Measurements from ENCODE around the gene ANTXRL. TPM values are rescaled to one million over a fixed set of nuclear protein-coding genes. Genes with fewer than 3 reads are reported as not detected.
"Not testable (repeated sequence)": the region's sequence is repeated elsewhere in the genome, so short reads cannot be mapped to it uniquely, and the experiment has no call there.

ANTXRL gene
- total RNA-seq, 2 experiments from 2014 or later: not detected

DNA sequence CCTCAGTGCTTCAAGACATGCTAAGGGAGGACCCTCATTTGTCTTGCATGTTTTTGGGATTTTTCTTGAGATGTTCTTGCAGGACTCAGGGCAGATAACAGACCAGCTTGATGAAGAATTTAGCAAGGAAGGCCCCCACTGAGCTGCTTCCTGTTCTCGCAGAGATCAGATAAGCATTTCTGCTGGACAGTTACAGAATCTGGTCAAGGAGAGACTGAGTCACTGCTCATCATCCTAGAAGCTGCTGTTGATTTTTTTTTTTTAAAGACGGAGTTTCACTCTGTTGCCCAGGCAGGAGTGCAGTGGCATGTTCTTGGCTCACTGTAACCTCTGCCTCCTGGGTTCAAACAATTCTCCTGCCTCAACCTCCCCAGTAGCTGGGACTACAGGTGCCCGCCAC, 87.6 kb downstream of the ANTXRL start:
- H3K9me3 ChIP-seq (ENCODE audit: control insufficient read depth in 1 of 2, insufficient read depth in 1 of 2, low read length in 2 of 2); POLR2A ChIA-PET; intact Hi-C loops (cut with DNase I, micrococcal nuclease); H3K4me1 ChIP-seq (ENCODE audit: insufficient read depth, low read length); H3K27ac ChIP-seq (ENCODE audit: low read depth in 1 of 2, low read length in 2 of 2); H3K4me1 Mint-ChIP-seq (ENCODE audit: low read depth); H3K36me3 Mint-ChIP-seq (ENCODE audit: low read depth); H3K4me3 Mint-ChIP-seq; DNase-seq; H3K9me3 Mint-ChIP-seq; H3K27me3 Mint-ChIP-seq; ATAC-seq (ENCODE audit: poor library complexity); H3K4me3 ChIP-seq (ENCODE audit: low read length); H3K27ac Mint-ChIP-seq; CTCF ChIA-PET; H3K36me3 ChIP-seq (ENCODE audit: insufficient read depth, low read length); H3K27me3 ChIP-seq (ENCODE audit: control insufficient read depth in 1 of 2, insufficient read depth in 2 of 2, low read length in 2 of 2): not testable (repeated sequence)

DNA sequence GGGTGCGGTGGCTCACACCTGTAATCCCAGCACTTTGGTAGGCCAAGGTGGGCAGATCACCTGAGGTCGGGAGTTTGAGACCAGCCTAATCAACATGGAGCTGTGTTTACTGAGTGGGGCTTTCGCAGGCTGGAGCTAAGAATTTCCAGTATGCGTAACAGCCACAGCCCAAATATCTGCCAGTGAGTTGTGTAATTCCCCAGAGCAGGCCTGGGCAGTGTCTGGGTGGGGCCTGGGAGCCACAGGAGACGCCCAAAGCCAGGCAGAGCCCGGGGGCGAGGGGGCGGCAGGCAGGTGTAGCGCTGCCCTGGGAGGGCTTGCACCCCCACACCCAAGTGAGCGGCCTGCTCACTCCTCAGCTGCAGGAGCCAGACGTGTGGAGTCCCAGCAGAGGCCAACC, 88.6 kb downstream of the ANTXRL start, which contains the start of gene ANXA8L1:
ANXA8L1 (plus strand) TSS at position 371 of the 400 bp plus-strand sequence. CDS start 76 bp downstream, outside the sequence.
- H3K9me3 ChIP-seq (ENCODE audit: control insufficient read depth in 1 of 2, insufficient read depth in 1 of 2, low read length in 2 of 2); POLR2A ChIA-PET; intact Hi-C loops (cut with DNase I, micrococcal nuclease); H3K4me3 Mint-ChIP-seq; H3K27ac Mint-ChIP-seq; ATAC-seq (ENCODE audit: poor library complexity); H3K27ac ChIP-seq (ENCODE audit: low read depth in 1 of 2, low read length in 2 of 2); H3K4me1 ChIP-seq (ENCODE audit: insufficient read depth, low read length); H3K4me1 Mint-ChIP-seq (ENCODE audit: low read depth); H3K36me3 ChIP-seq (ENCODE audit: insufficient read depth, low read length); CTCF ChIA-PET; H3K36me3 Mint-ChIP-seq (ENCODE audit: low read depth); DNase-seq; H3K27me3 Mint-ChIP-seq; H3K9me3 Mint-ChIP-seq; H3K27me3 ChIP-seq (ENCODE audit: control insufficient read depth in 1 of 2, insufficient read depth in 2 of 2, low read length in 2 of 2); H3K4me3 ChIP-seq (ENCODE audit: low read length): not testable (repeated sequence)

DNA sequence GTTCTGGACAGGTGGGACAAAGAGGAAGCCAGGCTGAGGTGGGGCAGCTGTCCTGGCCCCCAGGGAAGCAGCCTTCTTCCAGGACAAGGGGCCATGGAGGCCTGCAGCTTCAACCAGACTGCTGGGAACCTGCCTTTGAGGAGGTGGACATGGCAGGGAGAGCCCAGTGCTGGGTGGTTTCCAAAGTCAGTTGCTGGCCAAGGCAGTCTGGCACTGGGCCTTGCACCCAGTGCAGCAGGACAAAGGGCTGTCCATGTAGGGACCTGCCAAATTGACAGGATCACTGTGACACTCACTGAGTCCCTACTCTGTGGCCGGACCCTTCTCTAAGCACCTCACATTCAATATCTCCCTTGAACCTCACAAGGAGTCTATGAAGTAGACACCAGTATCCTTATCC, 90.2 kb downstream of the ANTXRL start:
- H3K27me3 Mint-ChIP-seq; ATAC-seq (ENCODE audit: poor library complexity); H3K36me3 Mint-ChIP-seq (ENCODE audit: low read depth); H3K4me1 ChIP-seq (ENCODE audit: insufficient read depth, low read length); H3K4me3 Mint-ChIP-seq; DNase-seq; H3K9me3 Mint-ChIP-seq; H3K9me3 ChIP-seq (ENCODE audit: control insufficient read depth in 1 of 2, insufficient read depth in 1 of 2, low read length in 2 of 2); H3K36me3 ChIP-seq (ENCODE audit: insufficient read depth, low read length); H3K4me1 Mint-ChIP-seq (ENCODE audit: low read depth); intact Hi-C loops (cut with DNase I, micrococcal nuclease); H3K4me3 ChIP-seq (ENCODE audit: low read length); H3K27ac Mint-ChIP-seq; H3K27ac ChIP-seq (ENCODE audit: low read depth in 1 of 2, low read length in 2 of 2); POLR2A ChIA-PET; CTCF ChIA-PET; H3K27me3 ChIP-seq (ENCODE audit: control insufficient read depth in 1 of 2, insufficient read depth in 2 of 2, low read length in 2 of 2): not testable (repeated sequence)

DNA sequence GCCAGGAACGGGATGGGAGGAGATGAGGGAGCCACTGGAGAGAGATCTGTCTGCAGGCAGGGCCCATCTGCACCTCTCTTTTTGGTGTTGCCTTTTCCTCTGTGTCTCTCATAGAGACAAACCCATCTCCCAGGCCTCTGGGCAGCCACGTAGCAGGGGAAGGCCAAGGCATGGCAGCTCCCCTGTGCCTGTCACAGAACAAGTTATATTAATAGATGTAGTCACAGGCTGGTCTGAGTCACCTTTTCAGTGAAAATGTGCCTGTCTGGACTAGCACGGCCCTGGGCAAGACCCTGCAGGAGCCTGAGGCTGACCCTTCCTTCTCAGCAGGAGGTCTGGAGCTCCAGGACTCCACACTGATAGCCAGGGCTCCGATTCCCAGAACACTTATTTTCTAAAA, 90.9 kb downstream of the ANTXRL start:
- H3K27ac Mint-ChIP-seq; CTCF ChIA-PET; H3K4me3 Mint-ChIP-seq; H3K4me3 ChIP-seq (ENCODE audit: low read length); intact Hi-C loops (cut with DNase I, micrococcal nuclease); H3K4me1 Mint-ChIP-seq (ENCODE audit: low read depth); H3K27me3 Mint-ChIP-seq; H3K27me3 ChIP-seq (ENCODE audit: control insufficient read depth in 1 of 2, insufficient read depth in 2 of 2, low read length in 2 of 2); POLR2A ChIA-PET; H3K36me3 Mint-ChIP-seq (ENCODE audit: low read depth); H3K9me3 ChIP-seq (ENCODE audit: control insufficient read depth in 1 of 2, insufficient read depth in 1 of 2, low read length in 2 of 2); H3K36me3 ChIP-seq (ENCODE audit: insufficient read depth, low read length); H3K9me3 Mint-ChIP-seq; H3K27ac ChIP-seq (ENCODE audit: low read depth in 1 of 2, low read length in 2 of 2); ATAC-seq (ENCODE audit: poor library complexity); H3K4me1 ChIP-seq (ENCODE audit: insufficient read depth, low read length); DNase-seq: not testable (repeated sequence)

DNA sequence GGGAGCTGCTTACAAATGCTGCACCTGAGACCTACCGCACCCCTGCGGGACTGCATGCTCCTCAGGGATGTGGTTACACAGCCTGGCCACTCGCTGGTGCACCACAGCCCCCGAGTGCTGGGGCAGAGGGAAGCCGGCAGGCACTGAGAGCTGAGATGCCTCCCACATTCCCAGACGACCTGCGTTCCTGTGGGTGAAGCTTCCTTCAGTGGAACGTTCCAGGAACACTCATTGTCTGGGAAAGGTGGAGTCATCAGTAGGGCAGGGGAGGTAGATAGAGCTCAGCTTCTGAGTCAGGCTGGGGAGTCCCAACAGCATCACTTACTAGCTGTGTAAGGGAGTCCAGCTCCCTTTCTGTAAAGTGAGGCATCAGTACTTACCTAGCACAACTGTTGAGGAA, 91.3 kb downstream of the ANTXRL start:
- CTCF ChIA-PET; H3K4me1 ChIP-seq (ENCODE audit: insufficient read depth, low read length); H3K4me1 Mint-ChIP-seq (ENCODE audit: low read depth); H3K4me3 Mint-ChIP-seq; H3K27me3 Mint-ChIP-seq; H3K9me3 ChIP-seq (ENCODE audit: control insufficient read depth in 1 of 2, insufficient read depth in 1 of 2, low read length in 2 of 2); H3K27ac ChIP-seq (ENCODE audit: low read depth in 1 of 2, low read length in 2 of 2); ATAC-seq (ENCODE audit: poor library complexity); POLR2A ChIA-PET; H3K27ac Mint-ChIP-seq; H3K36me3 ChIP-seq (ENCODE audit: insufficient read depth, low read length); intact Hi-C loops (cut with DNase I, micrococcal nuclease); H3K4me3 ChIP-seq (ENCODE audit: low read length); H3K27me3 ChIP-seq (ENCODE audit: control insufficient read depth in 1 of 2, insufficient read depth in 2 of 2, low read length in 2 of 2); H3K9me3 Mint-ChIP-seq; DNase-seq; H3K36me3 Mint-ChIP-seq (ENCODE audit: low read depth): not testable (repeated sequence)

DNA sequence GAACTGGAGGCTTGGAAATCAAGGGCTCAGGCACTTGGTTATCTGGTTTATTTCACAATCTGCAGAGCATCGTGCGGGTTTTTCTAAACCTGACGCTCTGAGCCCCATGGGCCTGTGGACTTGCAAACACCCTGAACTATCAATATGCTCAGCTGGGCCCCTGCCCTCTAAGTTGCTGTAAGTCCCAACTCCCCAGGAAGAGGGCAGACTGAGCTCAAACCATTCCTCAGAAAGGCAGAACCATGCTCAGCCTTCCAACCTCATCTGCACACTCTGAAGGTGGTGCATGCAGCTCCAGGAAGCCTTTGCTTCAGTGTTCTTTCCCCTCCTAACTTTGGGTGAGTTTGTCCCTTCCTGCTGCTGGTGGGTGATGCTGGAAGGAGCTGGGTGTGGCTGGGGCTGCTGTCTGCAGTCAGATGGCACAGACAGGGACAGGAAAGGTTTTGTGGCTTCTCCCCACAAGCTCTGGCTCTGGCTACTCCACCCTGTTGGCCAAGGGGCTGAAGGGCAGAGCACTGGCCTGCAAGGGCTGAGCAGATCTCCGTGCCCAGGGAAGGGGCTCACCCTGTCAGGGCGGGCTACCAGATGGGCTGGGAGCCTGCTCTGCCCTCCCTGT, 92.5 kb downstream of the ANTXRL start:
- H3K4me3 Mint-ChIP-seq; H3K27ac Mint-ChIP-seq; H3K27me3 Mint-ChIP-seq; CTCF ChIA-PET; H3K27ac ChIP-seq (ENCODE audit: low read depth in 1 of 2, low read length in 2 of 2); DNase-seq; H3K9me3 Mint-ChIP-seq; H3K4me3 ChIP-seq (ENCODE audit: low read length); intact Hi-C loops (cut with DNase I, micrococcal nuclease); H3K27me3 ChIP-seq (ENCODE audit: control insufficient read depth in 1 of 2, insufficient read depth in 2 of 2, low read length in 2 of 2); H3K4me1 Mint-ChIP-seq (ENCODE audit: low read depth); POLR2A ChIA-PET; ATAC-seq (ENCODE audit: poor library complexity); H3K36me3 ChIP-seq (ENCODE audit: insufficient read depth, low read length); H3K36me3 Mint-ChIP-seq (ENCODE audit: low read depth); H3K9me3 ChIP-seq (ENCODE audit: control insufficient read depth in 1 of 2, insufficient read depth in 1 of 2, low read length in 2 of 2); H3K4me1 ChIP-seq (ENCODE audit: insufficient read depth, low read length): not testable (repeated sequence)

All from CD4-positive, alpha-beta T cell (primary cell).